Breast epithelium (tissue), 4 donors: ENCODE data around the gene MEOX1. TPM values are rescaled to one million over a fixed set of nuclear protein-coding genes. Genes with fewer than 3 reads are reported as not detected.
A peak's percentile ranks its signal among the peaks of the same experiment; 100 is the strongest.

Experiments used
- DNase-seq, 2 donors: peaks; one replicate each; pipeline ENCODE4 v3.0.0-alpha.2; 2019; ENCODE audit warnings: low spot score in 2 of 2
- H3K27ac ChIP-seq, 2 donors: fragments of 200-600 bp; sonication (generic) in 1 of 2; one replicate each; pipeline ENCODE4 v1.5.1; 2016 to 2019; ENCODE audit warnings: mild to moderate bottlenecking in 1 of 2
- H3K27me3 ChIP-seq, 2 donors: fragments of 200-600 bp; sonication (generic) in 1 of 2; one replicate each; pipeline versions ENCODE4 v1.5.1 to v1.6.0; 2017 to 2019; ENCODE audit warnings: control low read depth in 1 of 2, mild to moderate bottlenecking in 1 of 2
- H3K36me3 ChIP-seq: fragments of 200-600 bp; one replicate; pipeline ENCODE4 v1.5.1; 2019
- H3K4me1 ChIP-seq, 2 donors: fragments of 200-600 bp; sonication (generic); one replicate each; pipeline ENCODE4 v1.5.1; 2016 to 2019; ENCODE audit warnings: control low read depth in 1 of 2
- H3K4me3 ChIP-seq, 3 donors: fragments of 200-600 bp; sonication (generic); 1 replicate in 2 of 3; 2 replicates in 1 of 3; pipeline ENCODE4 v1.5.1; 2016 to 2019; ENCODE audit warnings: mild to moderate bottlenecking in 3 of 3, moderate library complexity in 2 of 3
- H3K9me3 ChIP-seq, 2 donors: fragments of 200-600 bp; sonication (generic) in 1 of 2; one replicate each; pipeline ENCODE4 v1.5.1; 2016 to 2019; ENCODE audit warnings: control low read depth in 1 of 2
- CTCF ChIP-seq, 3 donors: fragments of 450-650 bp; IDR thresholded peaks; one replicate each; pipeline ENCODE4 v1.5.1; 2016 to 2017; ENCODE audit warnings: antibody characterized with exemption in 3 of 3, mild to moderate bottlenecking in 3 of 3, moderate library complexity in 3 of 3
- POLR2A ChIP-seq: fragments of 450-650 bp; IDR thresholded peaks from one replicate; pipeline ENCODE4 v1.6.1; 2016; ENCODE audit warnings: antibody characterized with exemption, mild to moderate bottlenecking, moderate library complexity
- POLR2AphosphoS5 ChIP-seq, 3 donors: sonication (generic); formaldehyde crosslinking; IDR thresholded peaks; one replicate each; pipeline ENCODE4 v1.6.1; 2017; ENCODE audit warnings: antibody characterized with exemption in 3 of 3
- intact Hi-C: fragments of 100-400 bp; cut with DNase I; formaldehyde crosslinking; loops from one replicate; pipeline ENCODE4 v1.15.1; 2023; ENCODE audit warnings: low total_unique reads
- total RNA-seq, 3 donors: library from RNA; depleted of rRNA; stranded (reverse); fragments of >200 nt; gene quantifications; one replicate each; pipeline ENCODE4 v1.1.0, GENCODE V29; 2016

Gene MEOX1
- total RNA-seq, 3 donors from 2014 or later = 2.6 to 11.0 (median 10.5) TPM

GRCh38 chr17:43597624-43598356, 63.9 kb downstream of the MEOX1 start:
- no peaks in the 10 kb centered on the region for H3K27me3 ChIP-seq
- DNase-seq = no peak
- TF ChIP-seq POLR2AphosphoS5 (IDR thresholded peaks at IDR 0.05) (no peak), POLR2A (no peak), CTCF (IDR thresholded peaks at IDR 0.05) (no peak)
- no peaks in the 10 kb centered on the region for H3K36me3 ChIP-seq
- no peak overlapping the region for H3K4me3 ChIP-seq
- H3K27ac ChIP-seq = peak overlapping the region in 1 of 2 donors; percentile 20
- no peaks in the 10 kb centered on the region for H3K9me3 ChIP-seq
- H3K4me1 ChIP-seq = no peaks in the 10 kb centered on the region
- intact Hi-C loops = no loop called here

GRCh38 chr17:43595466-43595865, 66.3 kb downstream of the MEOX1 start:
- no peak for TF ChIP-seq CTCF (IDR thresholded peaks at IDR 0.05)
- TF ChIP-seq POLR2A = no peak
- no peak for TF ChIP-seq POLR2AphosphoS5 (IDR thresholded peaks at IDR 0.05)
- no peak for DNase-seq
- no peak overlapping the region for H3K4me3 ChIP-seq
- intact Hi-C loops = no loop called here
- no peaks in the 10 kb centered on the region for H3K9me3 ChIP-seq
- H3K27me3 ChIP-seq = no peaks in the 10 kb centered on the region
- H3K4me1 ChIP-seq = peaks cover 0 to 4% of the 10 kb centered on the region in 2 donors
- H3K36me3 ChIP-seq = no peaks in the 10 kb centered on the region
- no peak overlapping the region for H3K27ac ChIP-seq

GRCh38 chr17:43591779-43592562, 69.8 kb downstream of the MEOX1 start:
- Histone ChIP-seq H3K27me3 (no peaks in the 10 kb centered on the region), H3K4me1 (peaks cover 0 to 4% of the 10 kb centered on the region in 2 donors), H3K9me3 (no peaks in the 10 kb centered on the region), H3K4me3 (peak overlapping the region in 2 of 3 donors; percentile 7 to 49), H3K36me3 (no peaks in the 10 kb centered on the region), H3K27ac (peak overlapping the region; percentile 71 to 85)
- intact Hi-C loops = no loop called here
- TF ChIP-seq POLR2A = no peak
- peak in 2 of 3 donors; percentile 8 to 19 for TF ChIP-seq POLR2AphosphoS5 (IDR thresholded peaks at IDR 0.05)
- TF ChIP-seq CTCF (IDR thresholded peaks at IDR 0.05) = no peak
- DNase-seq = peak; percentile 35 to 61

GRCh38 chr17:43591001-43591400, 70.7 kb downstream of the MEOX1 start:
- peak overlapping the region; percentile 71 to 85 for H3K27ac ChIP-seq
- H3K27me3 ChIP-seq = no peaks in the 10 kb centered on the region
- no peaks in the 10 kb centered on the region for H3K9me3 ChIP-seq
- no peak for DNase-seq
- TF ChIP-seq POLR2AphosphoS5 (IDR thresholded peaks at IDR 0.05) (no peak), POLR2A (no peak), CTCF (IDR thresholded peaks at IDR 0.05) (no peak)
- H3K36me3 ChIP-seq = no peaks in the 10 kb centered on the region
- intact Hi-C loops = no loop called here
- H3K4me1 ChIP-seq = peaks cover 0 to 4% of the 10 kb centered on the region in 2 donors
- no peak overlapping the region for H3K4me3 ChIP-seq

Other genes starting within 250 kb of the MEOX1 start
- 10 to 100 TPM; 32.5 to 44.1 (median 42.0) TPM for gene DHX8, start 177.9 kb downstream of the MEOX1 start, total RNA-seq
- 1 to 10 TPM in 2 of 3 donors, not detected in 1; 2.0 to 2.9 TPM for gene ETV4, start 115.6 kb downstream of the MEOX1 start, total RNA-seq
- gene SOST, start 96.9 kb upstream of the MEOX1 start, total RNA-seq = not detected
- 10 to 100 TPM; 51.5 to 74.9 (median 62.6) TPM for gene DUSP3, start 117.1 kb upstream of the MEOX1 start, total RNA-seq
- gene CFAP97D1, start 118.5 kb upstream of the MEOX1 start, total RNA-seq = under 1 TPM in 1 of 3 donors, not detected in 2; 0.16 TPM
- 10 to 100 TPM; 24.2 to 26.3 (median 26.2) TPM for gene MPP3, start 171.2 kb upstream of the MEOX1 start, total RNA-seq
- 10 to 100 TPM; 17.9 to 69.2 (median 51.0) TPM for gene CD300LG, start 185.3 kb upstream of the MEOX1 start, total RNA-seq
- gene MPP2, start 245.6 kb upstream of the MEOX1 start, total RNA-seq = 1 to 10 TPM; 2.6 to 7.9 (median 3.9) TPM